Gastroesophageal sphincter (tissue), 3 donors: Measurements from ENCODE around the gene SCN8A.

Source experiments
- POLR2A ChIP-seq, 2 donors: fragments of 450-650 bp; IDR thresholded peaks; one replicate each; pipeline ENCODE4 v1.6.1; 2017; ENCODE audit warnings: antibody characterized with exemption in 2 of 2, mild to moderate bottlenecking in 2 of 2, moderate library complexity in 1 of 2
- TF ChIP-seq, protein P1 (sequence below), 4 experiments: fragments of 200-600 bp in 2 of 4; fragments of 450-650 bp in 2 of 4; sonication (generic) in 1 of 4; IDR thresholded peaks; one replicate each; pipeline ENCODE4 v1.5.1; 2017 to 2019; ENCODE audit warnings: antibody characterized with exemption in 4 of 4, mild to moderate bottlenecking in 2 of 4, moderate library complexity in 2 of 4

DNA sequence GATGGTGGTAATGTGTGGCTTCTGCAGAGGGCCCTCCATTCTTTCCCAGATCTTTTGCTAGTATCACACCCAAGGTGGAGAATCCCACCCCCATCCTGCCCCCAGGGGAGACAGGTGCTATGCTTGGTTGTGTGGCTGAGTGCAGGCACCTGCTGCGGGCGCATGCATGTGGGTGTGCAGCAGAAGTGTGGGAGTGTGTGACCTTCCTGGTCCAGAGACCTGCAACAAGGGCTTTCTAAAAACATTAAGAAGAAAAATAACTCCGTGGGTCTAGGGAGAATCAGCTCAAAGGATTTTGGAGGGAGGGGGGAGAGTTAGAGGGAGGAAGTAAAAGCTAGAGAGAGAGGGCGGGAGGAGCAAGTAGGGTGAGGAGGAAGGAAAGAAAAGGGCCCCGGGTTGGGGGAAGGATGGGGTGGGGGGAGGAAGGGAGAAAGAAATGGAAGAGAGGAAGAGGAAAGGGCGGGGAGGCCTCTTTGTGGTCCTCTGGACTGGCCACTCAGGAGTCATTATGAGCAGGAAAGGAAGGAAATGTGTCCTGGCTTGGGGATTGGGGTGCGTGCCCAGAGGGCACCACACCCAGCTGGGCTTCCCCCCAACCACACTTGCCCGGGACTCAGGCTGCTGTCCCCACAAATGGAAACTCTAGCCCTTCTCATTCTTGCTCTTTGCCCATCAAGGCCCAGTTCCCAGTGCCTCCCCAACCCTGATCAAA, 260.5 kb downstream of the SCN8A start:
- TF ChIP-seq, protein P1, sequence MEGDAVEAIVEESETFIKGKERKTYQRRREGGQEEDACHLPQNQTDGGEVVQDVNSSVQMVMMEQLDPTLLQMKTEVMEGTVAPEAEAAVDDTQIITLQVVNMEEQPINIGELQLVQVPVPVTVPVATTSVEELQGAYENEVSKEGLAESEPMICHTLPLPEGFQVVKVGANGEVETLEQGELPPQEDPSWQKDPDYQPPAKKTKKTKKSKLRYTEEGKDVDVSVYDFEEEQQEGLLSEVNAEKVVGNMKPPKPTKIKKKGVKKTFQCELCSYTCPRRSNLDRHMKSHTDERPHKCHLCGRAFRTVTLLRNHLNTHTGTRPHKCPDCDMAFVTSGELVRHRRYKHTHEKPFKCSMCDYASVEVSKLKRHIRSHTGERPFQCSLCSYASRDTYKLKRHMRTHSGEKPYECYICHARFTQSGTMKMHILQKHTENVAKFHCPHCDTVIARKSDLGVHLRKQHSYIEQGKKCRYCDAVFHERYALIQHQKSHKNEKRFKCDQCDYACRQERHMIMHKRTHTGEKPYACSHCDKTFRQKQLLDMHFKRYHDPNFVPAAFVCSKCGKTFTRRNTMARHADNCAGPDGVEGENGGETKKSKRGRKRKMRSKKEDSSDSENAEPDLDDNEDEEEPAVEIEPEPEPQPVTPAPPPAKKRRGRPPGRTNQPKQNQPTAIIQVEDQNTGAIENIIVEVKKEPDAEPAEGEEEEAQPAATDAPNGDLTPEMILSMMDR (IDR thresholded peaks at IDR 0.05), result no peak
- no peak for TF ChIP-seq POLR2A (IDR thresholded peaks at IDR 0.05)
